Upper lobe of right lung (tissue), 1 donor: Measurements from ENCODE around the gene E4F1. TPM values are rescaled to one million over a fixed set of nuclear protein-coding genes. Genes with fewer than 3 reads are reported as not detected.

ENCODE experiments used
- ATAC-seq: fragments of 200-7000 bp; cut with Tn5 transposase; one replicate; pipeline ENCODE4 v1.9.1; 2020; ENCODE audit warnings: mild to moderate bottlenecking, moderate library complexity
- DNase-seq: peaks from one replicate; pipeline ENCODE4 v3.0.0-alpha.2; 2020
- H3K27ac ChIP-seq: fragments of 200-600 bp; one replicate; pipeline ENCODE4 v1.8.0; 2022
- H3K27me3 ChIP-seq: fragments of 200-600 bp; one replicate; pipeline ENCODE4 v1.8.0; 2022; ENCODE audit warnings: mild to moderate bottlenecking
- H3K36me3 ChIP-seq: fragments of 200-600 bp; one replicate; pipeline ENCODE4 v1.8.0; 2022
- H3K4me1 ChIP-seq: fragments of 200-600 bp; one replicate; pipeline ENCODE4 v1.8.0; 2022
- H3K4me3 ChIP-seq: fragments of 200-600 bp; one replicate; pipeline ENCODE4 v1.8.0; 2022; ENCODE audit warnings: mild to moderate bottlenecking
- H3K9me3 ChIP-seq: fragments of 200-600 bp; one replicate; pipeline ENCODE4 v1.8.0; 2022
- CTCF ChIP-seq: fragments of 200-600 bp; IDR thresholded peaks from one replicate; pipeline ENCODE4 v1.8.0; 2022; ENCODE audit warnings: antibody characterized with exemption
- intact Hi-C: fragments of 100-400 bp; cut with DNase I; formaldehyde crosslinking; loops from one replicate; pipeline ENCODE4 v1.11.0; 2022
- long read RNA-seq: library from polyadenylated mRNA; unstranded; transcript quantifications from one replicate; pipeline ENCODE4 v2.0.0, GENCODE V29; 2021
- total RNA-seq: library from RNA; stranded (reverse); fragmentation: NEBNext Ultra II Directional; extraction: Animal tissue kit (Norgen Biotek cat#: 25700); gene quantifications from one replicate; pipeline ENCODE4 v1.2.1, GENCODE V29; 2021
- donor health status: DM: no; HTN: yes; CAD: no; lungs with severe emphysema.

Gene E4F1
- total RNA-seq = 22.6 TPM
- long read RNA-seq, transcript E4F1-201 (14 exons, 2,573 nt) = major isoform, 32 of 77 reads
- long read RNA-seq, partial matches to known transcripts = 13 of 77 reads
- long read RNA-seq, other reads (novel, unspliced or antisense) = 31 of 77 reads

DNA sequence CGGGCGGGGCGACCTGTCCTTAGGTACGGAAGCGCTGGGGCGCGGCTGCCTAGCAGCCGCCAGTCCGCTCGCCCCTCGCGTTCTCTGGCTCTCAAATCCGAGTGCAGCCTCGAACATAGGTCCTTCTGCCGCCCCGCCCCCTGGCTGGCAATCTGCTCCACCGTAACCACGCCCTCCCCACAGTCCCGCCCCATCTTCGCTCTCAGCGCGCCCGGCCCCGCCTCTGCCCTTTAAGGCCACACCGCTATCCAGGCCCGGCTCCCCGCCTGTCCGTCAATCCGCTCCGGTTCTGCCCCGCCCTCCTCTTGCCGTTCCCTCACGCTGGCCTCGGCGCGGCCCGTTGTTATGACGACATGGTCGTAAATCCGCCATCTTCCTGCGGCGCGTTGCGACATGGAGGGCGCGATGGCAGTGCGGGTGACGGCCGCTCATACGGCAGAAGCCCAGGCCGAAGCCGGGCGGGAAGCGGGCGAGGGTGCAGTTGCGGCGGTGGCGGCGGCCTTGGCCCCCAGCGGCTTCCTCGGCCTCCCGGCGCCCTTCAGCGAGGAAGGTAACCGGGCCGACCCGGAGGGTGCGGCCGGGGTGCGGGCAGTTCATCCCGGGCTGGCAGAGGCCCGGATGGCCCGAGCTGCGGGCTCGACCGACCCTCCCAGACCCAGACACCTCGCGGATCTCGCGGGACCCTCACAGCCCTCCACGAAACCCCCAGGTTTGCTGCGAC lies at the start of gene E4F1:
Gene E4F1 (plus strand): TSS at position 371 of the 721 bp plus-strand sequence. CDS start 23 bp downstream, at position 394.
- ATAC-seq (peak; percentile 99), DNase-seq (peak; percentile 100)
- Histone ChIP-seq H3K36me3 (peaks cover 4% of the 10 kb centered on the region), H3K27me3 (no peaks in the 10 kb centered on the region), H3K9me3 (no peaks in the 10 kb centered on the region), H3K4me1 (peaks cover 19% of the 10 kb centered on the region), H3K4me3 (peak within 1 kb of the TSS; percentile 76), H3K27ac (peak within 1 kb of the TSS; percentile 84)
- no peak for TF ChIP-seq CTCF
- intact Hi-C loops = no loop called here

GRCh38 chr16:2173916-2174315 lies 49.5 kb upstream of the E4F1 start:
- DNase-seq (no peak), ATAC-seq (no peak)
- Histone ChIP-seq H3K27me3 (no peaks in the 10 kb centered on the region), H3K27ac (no peak overlapping the region), H3K9me3 (no peaks in the 10 kb centered on the region), H3K4me3 (no peak overlapping the region), H3K36me3 (peaks cover 50% of the 10 kb centered on the region), H3K4me1 (no peaks in the 10 kb centered on the region)
- no peak for TF ChIP-seq CTCF
- intact Hi-C loops = no loop called here

GRCh38 chr16:2174396-2175131 lies 48.8 kb upstream of the E4F1 start:
- Histone ChIP-seq H3K36me3 (peaks cover 47% of the 10 kb centered on the region), H3K4me1 (no peaks in the 10 kb centered on the region), H3K4me3 (no peak overlapping the region), H3K9me3 (no peaks in the 10 kb centered on the region), H3K27ac (no peak overlapping the region), H3K27me3 (no peaks in the 10 kb centered on the region)
- DNase-seq = no peak
- intact Hi-C loops = no loop called here
- TF ChIP-seq CTCF = no peak
- ATAC-seq = no peak

DNA sequence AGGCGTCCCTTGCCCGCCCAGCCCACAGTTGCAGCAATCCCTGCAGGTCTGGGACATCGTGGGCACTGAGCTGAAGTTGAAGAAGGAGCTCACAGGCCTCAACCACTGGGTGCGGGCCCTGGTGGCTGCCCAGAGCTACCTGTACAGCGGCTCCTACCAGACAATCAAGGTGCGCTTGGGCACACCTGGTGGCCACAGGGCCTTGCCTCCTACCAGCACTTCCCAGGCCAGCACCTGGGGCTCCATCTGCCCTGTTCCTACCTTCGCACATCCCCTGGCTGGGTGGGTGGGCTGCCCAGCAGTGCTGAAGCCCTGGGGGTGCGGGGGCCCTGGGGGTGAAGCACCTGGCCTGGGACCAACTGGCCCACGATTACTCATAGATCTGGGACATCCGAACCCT lies 47.9 kb upstream of the E4F1 start:
- H3K36me3 ChIP-seq = peaks cover 45% of the 10 kb centered on the region
- TF ChIP-seq CTCF = no peak

DNA sequence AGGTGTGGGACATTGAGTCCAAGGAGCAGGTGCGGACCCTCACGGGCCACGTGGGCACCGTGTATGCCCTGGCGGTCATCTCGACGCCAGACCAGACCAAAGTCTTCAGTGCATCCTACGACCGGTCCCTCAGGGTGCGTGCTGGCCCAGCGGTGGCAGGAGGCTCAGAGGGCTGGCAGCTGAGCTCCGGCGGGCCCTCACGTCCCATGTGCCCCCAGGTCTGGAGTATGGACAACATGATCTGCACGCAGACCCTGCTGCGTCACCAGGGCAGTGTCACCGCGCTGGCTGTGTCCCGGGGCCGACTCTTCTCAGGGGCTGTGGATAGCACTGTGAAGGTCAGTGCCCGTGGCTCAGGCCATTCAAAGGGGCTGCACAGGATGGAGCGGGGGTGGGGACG lies 47.3 kb upstream of the E4F1 start:
- DNase-seq = no peak
- TF ChIP-seq CTCF = no peak

More for the DNA sequence above, 47.9 kb upstream of the E4F1 start:
- Histone ChIP-seq H3K9me3 (no peaks in the 10 kb centered on the region), H3K27ac (no peak overlapping the region), H3K4me3 (no peak overlapping the region), H3K27me3 (no peaks in the 10 kb centered on the region), H3K4me1 (no peaks in the 10 kb centered on the region)
- DNase-seq (no peak), ATAC-seq (no peak)
- intact Hi-C loops = no loop called here

More for the DNA sequence above, 47.3 kb upstream of the E4F1 start:
- peaks cover 45% of the 10 kb centered on the region for H3K36me3 ChIP-seq
- ATAC-seq = no peak
- H3K27ac ChIP-seq = no peak overlapping the region
- no peaks in the 10 kb centered on the region for H3K9me3 ChIP-seq
- no peak overlapping the region for H3K4me3 ChIP-seq
- H3K4me1 ChIP-seq = no peaks in the 10 kb centered on the region
- intact Hi-C loops = no loop called here
- H3K27me3 ChIP-seq = no peaks in the 10 kb centered on the region
